NB4 (cell line): ENCODE results near the gene SLC25A38.

Experiments
- DNase-seq: peaks from one replicate; pipeline ENCODE4 v3.0.0; 2010; ENCODE audit warnings: low read depth
- H3K4me3 ChIP-seq: one replicate; pipeline ENCODE4 v1.5.1; 2011; ENCODE audit warnings: mild to moderate bottlenecking, low read depth, low read length, moderate library complexity
- MAX ChIP-seq: IDR thresholded peaks from 2 replicates; pipeline ENCODE4 v1.6.1; 2011; ENCODE audit warnings: low read depth, low read length
- MYC ChIP-seq: IDR thresholded peaks from 2 replicates; pipeline ENCODE4 v1.6.1; 2011; ENCODE audit warnings: low read depth, low read length
- POLR2A ChIP-seq: IDR thresholded peaks from 2 replicates; pipeline ENCODE4 v1.6.1; 2011; ENCODE audit warnings: mild to moderate bottlenecking; ENCODE audit not compliant: insufficient read length; ENCODE audit errors: extremely low read depth
- TF ChIP-seq, protein P1 (sequence below): IDR thresholded peaks from one replicate; pipeline ENCODE4 v1.5.1; 2012; ENCODE audit warnings: low read depth, low read length

SLC25A38 gene

GRCh38 chr3:39406368-39407258 lies 23.4 kb downstream of the SLC25A38 start, which contains the start of gene RPSA:
RPSA (plus strand) TSS chr3:39406720; CDS start chr3:39407654, 934 bp downstream.
- peak; percentile 99 for DNase-seq
- peak within 1 kb of the TSS; percentile 98 for H3K4me3 ChIP-seq
- TF ChIP-seq MAX (peak; percentile 70), POLR2A (peak; percentile 93), MYC (no peak; the same call in none of the 2 replicates)
- TF ChIP-seq, protein P1, sequence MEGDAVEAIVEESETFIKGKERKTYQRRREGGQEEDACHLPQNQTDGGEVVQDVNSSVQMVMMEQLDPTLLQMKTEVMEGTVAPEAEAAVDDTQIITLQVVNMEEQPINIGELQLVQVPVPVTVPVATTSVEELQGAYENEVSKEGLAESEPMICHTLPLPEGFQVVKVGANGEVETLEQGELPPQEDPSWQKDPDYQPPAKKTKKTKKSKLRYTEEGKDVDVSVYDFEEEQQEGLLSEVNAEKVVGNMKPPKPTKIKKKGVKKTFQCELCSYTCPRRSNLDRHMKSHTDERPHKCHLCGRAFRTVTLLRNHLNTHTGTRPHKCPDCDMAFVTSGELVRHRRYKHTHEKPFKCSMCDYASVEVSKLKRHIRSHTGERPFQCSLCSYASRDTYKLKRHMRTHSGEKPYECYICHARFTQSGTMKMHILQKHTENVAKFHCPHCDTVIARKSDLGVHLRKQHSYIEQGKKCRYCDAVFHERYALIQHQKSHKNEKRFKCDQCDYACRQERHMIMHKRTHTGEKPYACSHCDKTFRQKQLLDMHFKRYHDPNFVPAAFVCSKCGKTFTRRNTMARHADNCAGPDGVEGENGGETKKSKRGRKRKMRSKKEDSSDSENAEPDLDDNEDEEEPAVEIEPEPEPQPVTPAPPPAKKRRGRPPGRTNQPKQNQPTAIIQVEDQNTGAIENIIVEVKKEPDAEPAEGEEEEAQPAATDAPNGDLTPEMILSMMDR: peak; percentile 34

GRCh38 chr3:39407259-39407629 lies 24.1 kb downstream of the SLC25A38 start:
- DNase-seq: peak; percentile 20
- H3K4me3 ChIP-seq: peak overlapping the region; percentile 98
- TF ChIP-seq MAX: no peak

DNA sequence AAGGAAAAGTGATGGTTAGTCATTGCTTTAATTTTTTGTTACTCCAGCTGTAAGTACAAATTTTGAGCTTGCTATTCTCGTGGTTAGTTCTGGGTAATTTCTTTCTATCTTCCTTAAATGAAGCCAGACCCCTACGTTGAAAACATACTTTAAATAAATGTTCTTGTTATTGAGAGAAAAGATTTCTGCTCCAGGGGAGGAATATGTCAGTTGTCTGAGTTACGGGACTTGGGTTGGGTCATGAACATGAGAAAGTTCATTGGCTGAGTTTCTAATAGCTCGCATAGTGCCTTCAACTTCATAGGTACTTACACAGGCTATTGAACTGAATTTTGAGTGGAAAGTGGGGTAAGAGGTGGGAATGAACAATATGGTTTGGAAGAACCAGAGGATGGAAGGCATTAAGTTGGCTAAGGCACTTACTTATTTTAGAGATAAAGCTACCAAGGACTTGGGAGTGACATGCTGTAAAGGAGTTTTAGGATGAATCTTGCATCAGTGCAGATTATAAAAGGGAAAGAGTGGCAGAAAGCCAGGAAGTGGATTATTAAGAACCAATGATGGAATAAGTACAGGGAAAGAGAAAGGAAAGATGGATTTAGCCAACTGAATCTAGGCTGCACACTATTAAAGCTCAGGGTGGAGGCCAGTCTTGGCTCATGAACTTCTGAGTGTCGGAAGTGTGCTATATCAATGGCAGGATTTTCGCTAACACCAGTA lies 24.8 kb downstream of the SLC25A38 start:
- DNase-seq: no peak
- TF ChIP-seq MAX (no peak), MYC (no peak), POLR2A (no peak)
- TF ChIP-seq, protein P1: no peak
- H3K4me3 ChIP-seq: peak overlapping the region; percentile 98

DNA sequence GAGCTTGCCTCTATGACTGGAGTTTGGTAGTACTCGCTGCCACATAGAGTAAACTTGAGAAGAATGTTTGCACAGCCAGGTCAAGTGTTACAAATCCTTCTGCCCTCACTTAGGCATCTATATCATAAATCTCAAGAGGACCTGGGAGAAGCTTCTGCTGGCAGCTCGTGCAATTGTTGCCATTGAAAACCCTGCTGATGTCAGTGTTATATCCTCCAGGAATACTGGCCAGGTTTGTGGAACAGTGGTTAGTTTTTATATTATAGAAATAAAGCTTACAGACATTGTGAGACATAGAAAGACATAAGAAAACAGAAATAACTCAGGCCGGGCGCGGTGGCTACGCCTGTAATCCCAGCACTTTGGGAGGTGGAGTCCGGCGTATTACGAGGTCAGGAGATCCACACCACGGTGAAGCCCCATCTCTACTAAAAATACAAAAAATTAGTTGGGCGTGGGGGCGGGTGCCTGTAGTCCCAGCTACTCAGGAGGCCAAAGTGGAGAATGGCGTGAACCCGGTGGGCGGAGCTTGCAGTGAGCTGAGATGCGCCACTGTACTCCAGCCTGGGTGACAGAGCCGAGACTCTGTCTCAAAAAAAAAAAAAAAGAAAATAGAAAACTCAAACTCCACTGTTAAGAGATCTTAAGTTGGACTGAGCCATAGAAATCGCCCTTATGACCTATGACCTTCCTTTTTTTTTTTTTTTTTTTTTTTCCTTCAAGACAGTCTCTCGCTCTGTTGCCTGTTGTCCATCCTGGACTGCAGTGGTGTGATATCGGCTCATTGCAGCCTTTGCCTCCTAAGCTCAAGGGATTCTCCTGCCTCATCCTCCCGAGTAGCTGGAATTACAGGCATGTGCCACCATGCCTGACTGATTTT lies 25.6 kb downstream of the SLC25A38 start:
- DNase-seq: no peak
- peak overlapping the region; percentile 98 for H3K4me3 ChIP-seq
- TF ChIP-seq POLR2A: no peak
- no peak for TF ChIP-seq MAX
- no peak for TF ChIP-seq MYC
- TF ChIP-seq, protein P1: no peak

GRCh38 chr3:39409514-39410136 lies 26.5 kb downstream of the SLC25A38 start:
- TF ChIP-seq MAX (no peak), POLR2A (no peak), MYC (no peak)
- TF ChIP-seq, protein P1: no peak
- no peak for DNase-seq
- peak overlapping the region; percentile 98 for H3K4me3 ChIP-seq
